Measurements from ENCODE around the gene GPC2.
"Not testable (repeated sequence)": the region's sequence is repeated elsewhere in the genome, so short reads cannot be mapped to it uniquely, and the experiment has no call there.

The GPC2 gene

DNA sequence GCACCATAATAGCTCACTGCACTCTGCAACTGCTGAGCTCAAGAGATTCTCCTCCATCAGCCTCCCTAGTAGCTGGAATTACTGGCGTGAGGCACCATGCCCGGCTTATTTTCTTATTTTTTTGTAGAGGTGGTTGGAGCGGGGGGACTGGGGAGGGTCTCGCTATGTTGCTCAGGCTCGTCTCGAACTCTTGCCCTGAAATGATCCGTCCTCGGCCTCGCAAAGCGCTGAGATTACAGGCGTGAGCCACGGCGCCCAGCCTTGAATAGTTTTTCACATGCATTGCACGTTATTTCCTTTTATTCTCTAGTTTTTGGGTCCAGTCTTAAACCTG, 29.0 kb downstream of the GPC2 start:
- DNase-seq = no peak

DNA sequence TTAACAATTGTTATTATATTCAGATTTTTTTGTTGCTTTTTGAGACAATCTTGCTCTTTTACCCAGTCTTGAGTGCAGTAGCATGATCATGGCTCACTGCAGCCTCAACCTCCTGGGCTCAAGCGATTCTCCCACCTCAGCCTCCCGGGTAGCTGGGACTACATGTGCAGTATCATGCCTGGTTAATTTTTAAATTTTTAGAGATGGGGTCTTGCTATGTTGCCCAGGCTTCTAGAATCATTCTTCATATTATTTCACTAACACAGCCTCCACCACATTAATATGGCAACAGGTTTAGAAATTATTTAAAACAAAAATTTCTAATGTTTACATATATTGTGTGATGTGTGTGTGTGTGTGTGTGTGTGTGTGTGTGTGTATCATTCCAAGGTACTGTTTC, 29.9 kb downstream of the GPC2 start:
- no peak for DNase-seq

DNA sequence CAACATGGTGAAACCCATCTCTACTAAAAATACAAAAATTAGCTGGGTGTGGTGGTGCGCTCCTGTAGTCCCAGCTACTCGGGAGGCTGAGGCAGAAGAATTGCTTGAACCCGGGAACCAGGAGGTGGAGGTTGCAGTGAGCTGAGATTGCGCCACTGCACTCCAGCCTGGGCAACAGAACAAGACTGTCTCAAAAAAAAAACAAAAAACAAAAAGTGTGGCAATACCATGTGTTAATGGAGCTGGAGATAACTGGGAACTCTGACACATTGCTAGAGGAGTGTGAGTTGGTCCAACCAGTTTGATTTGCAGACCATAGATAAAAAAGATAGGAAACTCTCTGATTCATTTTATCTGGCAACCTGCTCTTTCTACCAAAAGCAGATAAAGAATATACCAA, 30.8 kb downstream of the GPC2 start:
- not testable (repeated sequence) for DNase-seq

DNA sequence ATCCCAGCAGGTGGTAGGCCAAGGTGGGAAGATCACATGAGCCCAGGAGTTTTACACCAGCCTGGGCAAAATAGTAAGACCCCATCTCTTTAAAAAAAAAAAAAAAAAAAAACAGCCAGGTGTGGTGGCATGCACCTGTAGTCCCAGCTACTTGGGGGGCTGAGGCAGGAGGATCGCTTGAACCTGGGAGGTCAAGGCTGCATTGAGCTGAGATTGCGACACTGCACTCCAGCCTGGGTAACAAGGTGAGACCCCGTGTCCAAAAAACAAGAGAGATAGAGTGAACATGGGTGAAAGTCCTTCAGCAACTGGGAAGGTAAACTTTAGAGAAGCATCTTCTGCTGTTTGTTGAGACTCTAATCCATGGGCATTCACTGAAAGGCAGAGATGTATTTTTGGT, 34.7 kb downstream of the GPC2 start:
- no peak for DNase-seq

DNA sequence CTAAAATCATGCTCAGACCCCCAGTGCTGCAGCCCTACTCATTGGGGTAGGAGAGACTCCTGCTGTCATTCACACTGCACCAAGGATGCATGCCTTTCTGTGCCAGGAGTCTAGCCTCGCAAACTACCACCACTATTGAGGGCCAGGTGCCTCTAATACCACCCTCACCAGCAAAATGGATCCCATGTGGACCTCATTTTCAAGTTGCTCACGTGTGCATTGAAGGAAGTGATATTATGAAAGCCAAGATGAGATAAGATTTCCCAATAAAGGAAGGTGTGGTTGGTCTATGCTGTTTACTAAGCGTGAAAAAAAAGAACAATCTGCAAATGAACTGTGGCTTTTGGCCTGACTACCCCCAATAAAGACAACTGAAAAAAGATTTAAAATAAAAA, 35.6 kb downstream of the GPC2 start:
- no peak for DNase-seq

DNA sequence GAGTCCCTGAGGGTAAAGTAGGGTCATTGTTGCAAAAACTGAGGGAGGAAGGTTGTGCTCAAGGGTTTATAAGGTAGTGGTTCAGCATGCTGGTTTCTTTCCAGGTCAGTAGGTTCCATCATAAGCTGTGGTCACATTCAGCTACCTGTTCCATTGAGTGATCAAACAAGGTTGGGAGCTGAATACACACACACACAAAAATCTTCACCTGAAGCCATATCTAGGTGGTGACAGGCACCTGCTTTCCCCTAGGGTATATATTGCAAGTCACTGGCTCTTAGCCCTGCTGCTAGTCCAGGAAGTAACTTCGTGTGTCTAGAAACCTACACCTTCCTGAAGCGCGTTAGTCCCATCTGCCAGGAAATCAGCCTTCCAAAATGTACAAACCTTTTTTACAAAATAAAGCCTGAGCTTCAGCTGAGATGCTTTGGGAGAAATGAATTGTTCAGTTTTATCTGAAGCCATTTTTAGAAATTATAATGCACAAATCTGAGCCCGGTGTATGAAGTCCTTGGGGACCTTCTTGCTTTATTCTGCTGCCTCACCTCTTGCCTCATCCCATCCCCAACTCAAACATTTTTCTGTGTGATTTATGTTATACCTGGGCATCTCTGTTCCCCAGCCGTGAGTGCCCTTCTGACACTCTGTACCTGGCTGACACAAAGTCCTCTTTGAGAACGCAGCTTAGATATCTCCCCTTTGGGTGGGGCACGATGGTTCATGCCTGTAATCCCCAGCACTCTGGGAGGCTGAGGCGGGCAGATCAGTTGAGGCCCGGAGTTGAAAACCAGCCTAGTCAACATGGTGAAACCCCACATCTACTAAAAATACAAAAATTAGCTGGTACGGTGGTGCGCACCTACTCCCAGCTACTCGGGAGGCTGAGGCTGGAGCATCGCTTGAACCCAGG, 39.1 kb downstream of the GPC2 start:
- no peak for DNase-seq

DNA sequence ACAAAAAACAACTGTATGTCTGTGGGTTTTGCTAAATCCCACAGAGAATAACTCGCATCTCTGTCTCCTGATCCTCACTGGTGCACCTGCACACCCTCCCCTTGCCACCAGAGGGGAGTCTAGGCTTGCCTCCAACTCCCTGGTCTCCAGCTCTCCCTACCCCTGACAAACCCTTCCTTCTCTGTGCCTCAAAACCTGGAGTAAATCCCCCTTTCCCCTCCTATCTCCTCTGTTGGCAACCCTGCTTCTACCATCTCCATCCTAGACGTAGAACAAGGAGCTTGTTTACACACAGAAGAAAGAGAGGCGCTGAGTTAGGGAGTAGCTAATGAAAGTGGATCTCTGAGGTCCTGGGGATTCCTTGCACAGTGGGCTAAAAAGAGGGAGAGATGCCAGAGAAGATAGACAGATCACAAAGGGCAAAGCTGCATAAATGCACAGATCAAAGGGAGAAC, 44.5 kb downstream of the GPC2 start:
- DNase-seq = peak; percentile 63

DNA sequence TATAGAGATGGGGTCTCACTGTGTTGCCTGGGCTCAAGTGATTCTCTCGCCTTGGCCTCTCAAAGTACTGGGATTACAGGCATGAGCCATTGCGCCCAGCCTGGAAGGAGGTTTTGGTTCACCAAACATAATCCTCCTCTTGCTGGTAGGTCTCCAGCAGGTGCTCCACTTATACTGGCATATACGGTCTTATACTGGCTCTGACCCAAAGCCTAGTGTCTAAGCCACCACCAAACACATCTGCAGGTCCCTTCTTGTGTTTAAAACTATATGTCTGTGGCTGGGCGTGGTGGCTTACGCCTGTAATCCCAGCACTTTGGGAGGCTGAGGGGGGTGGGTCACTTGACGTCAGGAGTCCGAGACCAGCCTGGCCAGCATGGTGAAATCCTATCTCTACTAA, 45.1 kb downstream of the GPC2 start:
- no peak for DNase-seq

DNA sequence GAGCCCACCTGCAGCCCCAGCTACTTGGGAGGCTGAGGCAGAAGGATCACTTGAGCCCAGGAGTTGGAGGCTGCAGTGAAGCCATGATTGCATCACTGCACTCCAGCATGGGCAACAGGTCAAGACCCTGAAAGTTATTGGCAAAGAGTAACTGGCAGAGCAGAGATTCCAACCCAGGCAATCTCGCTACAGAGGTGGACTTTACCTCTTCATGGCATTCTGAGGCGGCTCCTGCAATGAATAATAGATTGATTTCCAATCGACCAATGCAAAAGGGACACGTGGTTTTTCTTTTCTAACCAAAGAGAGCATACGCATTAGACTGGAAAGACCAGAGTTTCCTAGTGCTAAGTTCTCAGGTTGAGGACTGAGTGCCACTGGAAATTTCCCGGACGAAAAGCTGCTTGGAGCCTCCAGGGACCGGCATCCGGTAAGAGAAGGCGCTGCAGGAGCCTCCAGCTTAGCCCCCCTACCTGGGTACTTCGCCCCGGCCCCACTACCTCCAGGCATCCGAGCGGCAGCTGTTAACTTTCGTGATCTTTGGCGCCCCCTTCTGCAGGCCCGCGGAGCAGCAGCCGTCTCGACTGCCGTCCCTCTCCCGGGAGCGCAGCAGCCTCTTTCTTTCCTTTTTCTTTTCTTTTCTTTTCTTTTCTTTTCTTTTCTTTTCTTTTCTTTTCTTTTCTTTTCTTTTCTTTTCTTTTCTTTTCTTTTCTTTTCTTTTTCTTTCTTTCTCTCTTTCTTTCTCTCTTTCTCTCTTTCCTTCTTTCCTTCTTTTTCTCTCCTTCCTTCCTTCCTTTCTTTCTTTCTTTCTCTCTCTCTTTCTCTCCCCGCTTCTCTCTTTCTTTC, 46.4 kb downstream of the GPC2 start:
- peak; percentile 66 for DNase-seq

DNA sequence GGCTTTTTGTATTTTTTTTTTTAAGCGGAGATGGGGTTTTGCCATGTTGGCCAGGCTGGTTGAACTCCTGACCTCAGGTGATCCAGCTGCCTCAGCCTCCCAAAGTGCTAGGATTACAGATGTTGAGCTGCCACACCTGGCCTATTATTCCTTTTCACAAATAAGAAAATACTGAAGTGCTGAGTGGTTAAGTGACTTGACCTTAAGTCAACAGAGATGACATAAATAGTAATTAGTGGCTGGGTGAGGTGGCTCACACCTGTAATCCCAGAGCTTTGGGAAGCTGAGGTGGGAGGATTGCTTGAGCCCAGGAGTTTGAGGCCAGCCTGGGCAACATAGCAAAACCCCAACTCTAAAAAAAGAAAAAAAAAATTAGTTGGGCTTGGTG, 47.0 kb downstream of the GPC2 start:
- not testable (repeated sequence) for DNase-seq

DNA sequence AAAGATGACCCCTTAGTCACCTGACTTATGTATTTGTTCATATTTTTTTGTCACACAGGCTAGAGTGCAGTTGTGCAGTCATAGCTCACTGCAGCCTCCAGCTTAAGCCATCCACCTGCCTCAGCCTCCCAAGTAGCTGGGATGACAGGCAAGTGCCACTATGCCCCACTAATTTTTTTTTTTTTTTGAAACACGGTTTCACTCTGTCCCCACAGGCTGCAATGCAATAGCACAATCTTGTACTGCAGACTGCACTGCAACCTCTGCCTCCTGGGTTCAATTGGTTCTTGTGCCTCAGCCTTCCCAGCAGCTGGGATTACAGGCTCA, 48.6 kb downstream of the GPC2 start:
- no peak for DNase-seq

DNA sequence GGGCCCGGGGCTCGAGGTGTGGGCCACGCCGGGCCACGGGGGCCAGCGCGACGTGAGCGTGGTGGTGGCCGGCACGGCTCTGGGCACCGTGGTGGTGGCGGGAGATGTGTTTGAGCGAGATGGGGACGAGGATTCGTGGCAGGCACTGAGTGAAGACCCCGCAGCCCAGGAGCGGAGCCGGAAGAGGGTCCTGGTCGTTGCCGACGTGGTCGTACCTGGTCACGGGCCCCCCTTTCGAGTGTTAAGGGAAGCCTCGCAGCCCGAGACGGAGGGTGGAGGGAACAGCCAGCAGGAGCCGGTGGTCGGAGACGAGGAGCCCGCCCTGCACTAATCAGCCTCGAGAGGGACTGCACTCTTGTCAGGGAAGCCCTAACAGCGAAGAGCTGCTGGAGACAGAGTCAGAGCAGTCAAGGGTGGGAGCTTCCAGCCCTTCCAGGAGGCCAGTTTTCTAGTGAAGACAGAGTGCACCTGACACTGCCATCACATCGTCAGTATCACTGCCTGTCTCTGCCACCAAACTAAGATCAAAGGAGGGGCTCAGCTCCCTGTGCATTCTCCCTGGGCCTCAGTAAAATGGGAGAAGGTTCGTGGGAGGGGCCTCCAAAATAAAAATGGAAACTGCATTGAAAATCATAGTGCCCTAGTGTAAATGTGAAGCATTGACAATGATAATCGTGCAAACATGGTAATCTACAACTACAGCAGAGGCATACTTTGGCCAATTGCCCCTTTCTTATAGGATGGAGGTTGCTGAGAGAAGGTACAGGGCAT, 49.1 kb downstream of the GPC2 start:
- no peak for DNase-seq

DNA sequence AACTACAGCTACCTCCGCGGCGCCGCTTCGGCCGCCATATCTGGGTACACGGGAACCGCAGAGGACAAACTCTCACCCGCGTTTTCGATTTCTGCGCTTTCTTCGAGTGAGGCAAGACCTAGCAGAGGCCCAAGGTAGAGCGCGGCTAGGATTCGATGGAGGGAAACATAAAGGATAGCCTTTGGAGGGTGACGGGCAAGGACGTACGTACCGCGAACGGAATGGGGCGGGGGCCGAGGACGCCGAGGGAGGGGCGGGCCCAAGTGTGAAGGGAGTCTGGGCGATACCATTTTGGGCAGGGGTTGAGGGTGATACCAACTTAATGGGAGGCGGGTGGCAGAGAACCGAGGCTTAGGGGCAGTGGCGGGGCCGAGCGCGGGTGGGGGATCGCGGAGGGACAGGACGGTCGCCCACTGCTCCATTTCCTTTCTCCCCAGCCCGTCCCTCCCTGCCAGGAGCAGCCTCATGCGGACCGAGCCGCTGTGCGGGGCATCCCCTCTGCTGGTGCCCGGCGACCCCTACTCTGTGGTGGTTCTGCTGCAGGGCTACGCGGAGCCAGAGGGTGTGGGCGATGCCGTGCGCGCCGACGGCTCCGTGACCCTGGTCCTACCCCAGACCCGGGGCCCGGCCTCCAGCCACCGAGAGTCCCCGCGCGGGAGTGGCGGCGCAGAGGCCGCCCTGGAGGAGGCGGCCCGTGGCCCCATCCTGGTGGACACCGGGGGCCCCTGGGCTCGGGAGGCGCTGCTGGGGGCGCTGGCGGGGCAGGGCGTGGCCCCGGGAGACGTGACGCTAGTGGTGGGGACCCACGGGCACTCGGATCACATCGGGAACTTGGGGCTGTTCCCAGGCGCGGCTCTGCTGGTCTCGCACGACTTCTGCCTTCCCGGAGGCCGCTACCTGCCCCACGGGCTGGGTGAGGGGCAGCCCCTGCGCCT, 50.0 kb downstream of the GPC2 start, which contains the start of gene MBLAC1:
MBLAC1 (plus strand) TSS at position 37 of the 935 bp plus-strand sequence; CDS start at position 466, 429 bp downstream.
- peak; percentile 96 for DNase-seq

DNA sequence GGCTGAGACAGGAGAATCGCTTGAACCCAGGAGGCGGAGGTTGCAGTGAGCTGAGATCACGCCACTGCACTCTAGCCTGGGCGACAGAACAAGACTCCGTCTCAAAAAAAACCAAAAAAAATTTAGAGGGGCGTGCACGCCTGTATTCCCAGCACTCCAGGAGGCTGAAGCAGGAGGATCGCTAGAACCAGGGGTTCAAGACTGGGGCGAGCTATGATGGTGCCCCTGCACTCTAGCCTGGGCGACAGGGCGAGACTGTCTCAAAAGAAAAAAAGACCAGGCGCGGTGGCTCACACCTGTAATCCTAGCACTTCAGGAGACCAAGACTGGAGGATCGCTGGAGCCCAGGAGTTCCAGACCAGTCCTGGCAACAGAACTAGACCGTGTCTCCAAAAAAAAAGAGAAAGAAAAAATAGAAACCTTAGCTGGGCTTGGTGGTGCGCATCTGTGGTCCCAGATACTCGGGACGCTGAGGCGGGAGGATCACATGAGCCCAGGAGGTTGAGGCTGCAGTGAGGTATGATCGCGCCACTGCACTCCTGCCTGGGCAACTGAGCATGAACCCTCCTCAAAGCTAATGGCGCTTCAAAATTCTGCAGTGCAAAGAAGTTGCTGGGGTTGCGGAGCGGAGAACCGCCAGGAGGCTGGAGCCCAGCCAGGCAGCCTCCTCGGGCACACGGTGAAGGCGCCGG, 50.8 kb downstream of the GPC2 start:
- DNase-seq = no peak

DNA sequence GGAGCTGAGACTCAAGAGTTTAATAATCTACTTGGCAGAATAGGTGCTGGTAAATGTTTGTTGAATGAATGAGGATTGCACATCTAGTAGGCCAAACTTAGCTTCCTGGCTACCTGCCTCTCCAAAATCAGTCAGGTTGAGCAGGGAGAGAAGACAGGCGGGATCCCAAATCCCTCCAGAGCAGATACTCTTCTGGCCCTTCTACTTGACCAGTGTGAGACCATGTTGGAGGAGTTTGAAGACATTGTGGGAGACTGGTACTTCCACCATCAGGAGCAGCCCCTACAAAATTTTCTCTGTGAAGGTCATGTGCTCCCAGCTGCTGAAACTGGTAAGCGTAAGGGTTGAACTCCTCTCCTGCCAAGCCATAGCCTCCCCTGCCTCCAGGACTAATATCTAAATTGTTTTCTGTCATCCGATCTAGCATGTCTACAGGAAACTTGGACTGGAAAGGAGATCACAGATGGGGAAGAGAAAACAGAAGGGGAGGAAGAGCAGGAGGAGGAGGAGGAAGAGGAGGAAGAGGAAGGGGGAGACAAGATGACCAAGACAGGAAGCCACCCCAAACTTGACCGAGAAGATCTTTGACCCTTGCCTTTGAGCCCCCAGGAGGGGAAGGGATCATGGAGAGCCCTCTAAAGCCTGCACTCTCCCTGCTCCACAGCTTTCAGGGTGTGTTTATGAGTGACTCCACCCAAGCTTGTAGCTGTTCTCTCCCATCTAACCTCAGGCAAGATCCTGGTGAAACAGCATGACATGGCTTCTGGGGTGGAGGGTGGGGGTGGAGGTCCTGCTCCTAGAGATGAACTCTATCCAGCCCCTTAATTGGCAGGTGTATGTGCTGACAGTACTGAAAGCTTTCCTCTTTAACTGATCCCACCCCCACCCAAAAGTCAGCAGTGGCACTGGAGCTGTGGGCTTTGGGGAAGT, 52.6 kb downstream of the GPC2 start:
- DNase-seq = no peak

DNA sequence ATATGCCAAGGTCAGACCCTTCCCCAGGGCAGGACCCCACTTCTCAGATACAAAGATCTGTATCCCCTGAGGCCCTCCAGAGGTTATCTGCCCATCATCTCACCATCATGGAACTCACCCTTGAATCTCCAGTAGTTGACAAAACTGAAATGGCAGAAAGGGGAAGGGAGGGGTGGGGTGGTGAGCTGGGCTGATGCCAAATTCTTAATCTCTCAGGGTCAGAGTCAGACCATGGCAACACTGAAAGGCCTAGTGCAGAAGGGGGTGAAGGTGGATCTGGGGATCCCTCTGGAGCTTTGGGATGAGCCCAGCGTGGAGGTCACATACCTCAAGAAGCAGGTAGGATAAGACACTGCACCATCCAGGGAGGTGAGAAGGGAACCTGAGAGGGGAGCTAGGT, 54.6 kb downstream of the GPC2 start:
- DNase-seq = no peak

DNA sequence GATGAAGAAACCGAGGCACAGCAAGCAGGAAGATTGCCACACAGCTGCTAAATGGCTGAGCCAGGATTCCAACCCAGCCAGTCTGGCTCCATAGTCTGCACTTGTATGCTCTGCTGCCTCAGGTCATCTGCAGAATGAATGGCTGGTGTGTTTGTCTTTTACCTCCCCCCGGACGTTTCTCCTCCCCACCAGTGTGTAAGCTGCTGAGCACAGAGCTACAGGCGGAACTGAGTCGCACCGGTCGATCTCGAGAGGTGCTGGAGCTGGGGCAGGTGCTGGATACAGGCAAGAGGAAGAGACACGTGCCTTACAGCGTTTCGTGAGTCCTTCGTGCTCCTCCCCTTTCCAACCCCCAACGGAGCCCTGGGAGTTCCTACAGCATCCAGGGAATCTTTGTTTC, 55.1 kb downstream of the GPC2 start:
- DNase-seq = no peak

DNA sequence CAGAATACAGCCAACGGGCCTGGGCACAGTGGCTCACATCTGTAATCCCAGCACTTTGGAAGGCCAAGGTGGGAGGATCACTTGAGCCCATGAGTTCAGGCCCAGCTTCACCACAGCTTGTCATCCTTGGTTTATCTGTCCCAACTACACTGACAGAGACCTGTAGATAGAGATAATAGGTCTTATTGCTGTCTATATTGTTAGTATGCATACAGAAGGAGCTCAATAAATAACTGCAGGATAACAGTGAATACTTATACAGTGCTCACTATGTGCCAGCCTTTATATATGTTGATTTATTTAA, 56.5 kb downstream of the GPC2 start:
- no peak for DNase-seq

DNA sequence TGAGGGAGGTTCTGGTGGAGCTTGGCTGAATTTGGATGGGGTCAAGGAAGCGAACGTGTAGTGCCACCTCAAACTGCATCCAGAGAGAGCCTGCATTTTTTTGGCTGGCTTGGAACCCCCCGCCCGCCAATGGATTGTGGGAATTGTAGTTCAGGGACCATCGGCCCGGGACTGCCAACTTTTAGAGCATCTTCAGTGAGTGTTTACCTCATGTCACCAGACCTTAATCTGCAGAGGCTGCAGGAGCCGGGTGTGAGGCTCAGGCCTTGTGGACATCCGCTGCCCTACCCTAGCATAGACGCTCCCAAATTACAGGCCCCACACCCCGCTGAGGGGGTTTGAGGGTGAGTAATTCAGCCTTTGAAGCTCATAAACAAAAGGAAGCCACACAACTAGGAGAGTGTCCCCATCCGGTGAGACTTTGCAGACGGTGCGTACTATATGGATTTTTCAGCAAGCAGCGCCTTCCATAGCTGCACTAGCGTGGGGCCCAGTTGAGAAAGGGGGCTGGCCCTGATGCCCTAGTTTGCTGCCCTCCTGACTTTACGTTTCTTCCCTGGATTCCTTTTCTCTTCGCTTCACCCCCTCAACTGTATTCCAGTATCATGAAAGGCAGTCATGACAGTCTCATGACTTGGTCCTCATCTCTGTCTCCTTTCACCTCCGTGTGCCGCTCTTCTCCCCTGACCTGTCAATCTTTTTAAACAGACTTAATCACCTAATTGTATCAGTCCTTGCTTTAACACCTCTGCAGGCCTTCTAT, 57.0 kb downstream of the GPC2 start:
- peak; percentile 79 for DNase-seq
